ENCODE measurements around the gene ENPP3.

GRCh38 chr6:131764350-131764749 lies 127.2 kb downstream of the ENPP3 start:
- TF ChIP-seq POLR2A (IDR thresholded peaks at IDR 0.05; ENCODE audit: low read depth, low read length) (no peak), POLR2AphosphoS5 (IDR thresholded peaks at IDR 0.05; ENCODE audit: low read depth, low read length) (no peak), TAF1 (IDR thresholded peaks at IDR 0.05; ENCODE audit: borderline replicate concordance, low read depth, low read length) (no peak)
